Uterus (tissue), 2 donors: Measurements from ENCODE around the gene RAP1GAP.

ENCODE experiments used
- CTCF ChIP-seq, 4 experiments: fragments of 200-600 bp in 2 of 4; fragments of 450-650 bp in 2 of 4; sonication (generic) in 2 of 4; IDR thresholded peaks; one replicate each; pipeline ENCODE4 v1.5.1; 2016 to 2019; ENCODE audit warnings: antibody characterized with exemption in 4 of 4, mild to moderate bottlenecking in 2 of 4, moderate library complexity in 1 of 4
- POLR2A ChIP-seq, 2 donors: fragments of 450-650 bp; IDR thresholded peaks; one replicate each; pipeline ENCODE4 v1.6.1; 2016; ENCODE audit warnings: antibody characterized with exemption in 2 of 2, mild to moderate bottlenecking in 1 of 2, moderate library complexity in 1 of 2

- no peak for TF ChIP-seq CTCF (IDR thresholded peaks at IDR 0.05)
- no peak for TF ChIP-seq POLR2A (IDR thresholded peaks at IDR 0.05)
These were observed 100.3 kb downstream of the RAP1GAP start for GRCh38 chr1:21568809-21569385.
